Breast epithelium (tissue), 3 donors: ENCODE results near the gene CASZ1.

Experiments used
- POLR2A ChIP-seq: fragments of 450-650 bp; IDR thresholded peaks from one replicate; pipeline ENCODE4 v1.6.1; 2016; ENCODE audit warnings: antibody characterized with exemption, mild to moderate bottlenecking, moderate library complexity
- TF ChIP-seq, protein P1 (sequence below), 3 donors: fragments of 450-650 bp; IDR thresholded peaks; one replicate each; pipeline ENCODE4 v1.5.1; 2016 to 2017; ENCODE audit warnings: antibody characterized with exemption in 3 of 3, mild to moderate bottlenecking in 3 of 3, moderate library complexity in 3 of 3

DNA sequence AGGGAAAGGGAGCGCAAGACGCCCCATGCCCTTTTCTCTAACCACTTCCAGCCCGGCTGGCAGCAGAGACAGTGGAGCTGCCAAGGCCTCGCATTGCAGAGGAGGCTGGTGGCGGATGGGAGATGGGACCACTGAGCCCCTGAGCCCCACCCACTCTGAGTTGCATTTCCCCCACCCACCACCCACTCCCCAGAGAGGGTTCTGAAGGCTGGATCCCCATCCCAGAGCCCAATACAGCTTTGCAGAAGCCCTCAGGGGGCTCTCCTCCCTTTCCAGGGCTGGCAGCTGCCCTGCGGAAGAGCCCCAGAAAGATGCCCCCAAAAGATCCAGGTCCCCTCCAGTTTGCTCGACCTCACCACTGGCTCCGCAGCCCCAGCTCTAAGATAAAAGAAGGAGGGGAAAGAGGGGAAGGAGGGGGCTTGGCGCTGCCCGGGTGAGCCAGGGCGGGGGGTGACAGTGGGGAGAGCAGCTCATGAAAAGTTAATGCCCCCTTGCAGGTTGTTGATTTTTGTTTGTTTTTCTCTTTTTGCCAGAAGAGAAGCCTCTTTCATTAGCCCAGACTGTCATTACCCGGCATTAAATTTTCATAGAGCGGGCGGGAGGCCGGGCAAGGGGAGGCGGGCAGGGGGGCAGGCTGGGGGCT is 38.4 kb upstream of the CASZ1 start:
- no peak for TF ChIP-seq POLR2A
- TF ChIP-seq, protein P1, sequence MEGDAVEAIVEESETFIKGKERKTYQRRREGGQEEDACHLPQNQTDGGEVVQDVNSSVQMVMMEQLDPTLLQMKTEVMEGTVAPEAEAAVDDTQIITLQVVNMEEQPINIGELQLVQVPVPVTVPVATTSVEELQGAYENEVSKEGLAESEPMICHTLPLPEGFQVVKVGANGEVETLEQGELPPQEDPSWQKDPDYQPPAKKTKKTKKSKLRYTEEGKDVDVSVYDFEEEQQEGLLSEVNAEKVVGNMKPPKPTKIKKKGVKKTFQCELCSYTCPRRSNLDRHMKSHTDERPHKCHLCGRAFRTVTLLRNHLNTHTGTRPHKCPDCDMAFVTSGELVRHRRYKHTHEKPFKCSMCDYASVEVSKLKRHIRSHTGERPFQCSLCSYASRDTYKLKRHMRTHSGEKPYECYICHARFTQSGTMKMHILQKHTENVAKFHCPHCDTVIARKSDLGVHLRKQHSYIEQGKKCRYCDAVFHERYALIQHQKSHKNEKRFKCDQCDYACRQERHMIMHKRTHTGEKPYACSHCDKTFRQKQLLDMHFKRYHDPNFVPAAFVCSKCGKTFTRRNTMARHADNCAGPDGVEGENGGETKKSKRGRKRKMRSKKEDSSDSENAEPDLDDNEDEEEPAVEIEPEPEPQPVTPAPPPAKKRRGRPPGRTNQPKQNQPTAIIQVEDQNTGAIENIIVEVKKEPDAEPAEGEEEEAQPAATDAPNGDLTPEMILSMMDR (IDR thresholded peaks at IDR 0.05), result no peak
